Peyer's patch (tissue), 4 donors: ENCODE data around the gene MAPT. TPM values are rescaled to one million over a fixed set of nuclear protein-coding genes. Genes with fewer than 3 reads are reported as not detected.
"Not testable (repeated sequence)": the region's sequence is repeated elsewhere in the genome, so short reads cannot be mapped to it uniquely, and the experiment has no call there.

Experiments used
- DNase-seq, 3 donors: peaks; one replicate each; pipeline ENCODE4 v3.0.0-alpha.2; 2017 to 2019
- H3K27ac ChIP-seq, 4 donors: fragments of 200-600 bp; sonication (generic); one replicate each; pipeline ENCODE4 v1.5.1; 2016 to 2019
- H3K27me3 ChIP-seq, 2 donors: fragments of 200-600 bp; sonication (generic); one replicate each; pipeline ENCODE4 v1.5.1; 2019
- H3K36me3 ChIP-seq, 3 donors: fragments of 200-600 bp; sonication (generic); one replicate each; pipeline ENCODE4 v1.5.1; 2016 to 2019
- H3K4me1 ChIP-seq, 4 donors: fragments of 200-600 bp; sonication (generic); one replicate each; pipeline ENCODE4 v1.5.1; 2016 to 2019
- H3K4me3 ChIP-seq, 4 donors: fragments of 200-600 bp; sonication (generic); 1 replicate in 3 of 4; 2 replicates in 1 of 4; pipeline ENCODE4 v1.5.1; 2016 to 2019; ENCODE audit warnings: mild to moderate bottlenecking in 1 of 4
- H3K9me3 ChIP-seq, 4 donors: fragments of 200-600 bp; sonication (generic); one replicate each; pipeline ENCODE4 v1.5.1; 2016 to 2019; ENCODE audit warnings: mild to moderate bottlenecking in 1 of 4
- POLR2A ChIP-seq, 2 donors: fragments of 450-650 bp; IDR thresholded peaks; one replicate each; pipeline ENCODE4 v1.5.1; 2017; ENCODE audit warnings: antibody characterized with exemption in 2 of 2, mild to moderate bottlenecking in 2 of 2, moderate library complexity in 2 of 2
- total RNA-seq, 4 donors: library from RNA; depleted of rRNA; stranded (reverse); fragments of >200 nt; gene quantifications; one replicate each; pipeline ENCODE4 v1.1.0, GENCODE V29; 2016
- TF ChIP-seq, protein P1 (sequence below), 6 experiments: fragments of 450-650 bp in 4 of 6; fragments of 200-600 bp in 2 of 6; sonication (generic) in 1 of 6; IDR thresholded peaks; one replicate each; pipeline ENCODE4 v1.5.1; 2017 to 2019; ENCODE audit warnings: antibody characterized with exemption in 6 of 6, mild to moderate bottlenecking in 3 of 6, moderate library complexity in 1 of 6

MAPT gene
- total RNA-seq, 4 donors from 2014 or later = 0.35 to 1.6 (median 0.94) TPM; not detected in 1

GRCh38 chr17:45953561-45953960, 59.2 kb downstream of the MAPT start:
- Histone ChIP-seq H3K9me3 (no peaks in the 10 kb centered on the region), H3K27me3 (peaks cover 0 to 7% of the 10 kb centered on the region in 2 donors), H3K4me1 (no peaks in the 10 kb centered on the region), H3K4me3 (no peak overlapping the region), H3K27ac (no peak overlapping the region), H3K36me3 (no peaks in the 10 kb centered on the region)
- TF ChIP-seq, protein P1, sequence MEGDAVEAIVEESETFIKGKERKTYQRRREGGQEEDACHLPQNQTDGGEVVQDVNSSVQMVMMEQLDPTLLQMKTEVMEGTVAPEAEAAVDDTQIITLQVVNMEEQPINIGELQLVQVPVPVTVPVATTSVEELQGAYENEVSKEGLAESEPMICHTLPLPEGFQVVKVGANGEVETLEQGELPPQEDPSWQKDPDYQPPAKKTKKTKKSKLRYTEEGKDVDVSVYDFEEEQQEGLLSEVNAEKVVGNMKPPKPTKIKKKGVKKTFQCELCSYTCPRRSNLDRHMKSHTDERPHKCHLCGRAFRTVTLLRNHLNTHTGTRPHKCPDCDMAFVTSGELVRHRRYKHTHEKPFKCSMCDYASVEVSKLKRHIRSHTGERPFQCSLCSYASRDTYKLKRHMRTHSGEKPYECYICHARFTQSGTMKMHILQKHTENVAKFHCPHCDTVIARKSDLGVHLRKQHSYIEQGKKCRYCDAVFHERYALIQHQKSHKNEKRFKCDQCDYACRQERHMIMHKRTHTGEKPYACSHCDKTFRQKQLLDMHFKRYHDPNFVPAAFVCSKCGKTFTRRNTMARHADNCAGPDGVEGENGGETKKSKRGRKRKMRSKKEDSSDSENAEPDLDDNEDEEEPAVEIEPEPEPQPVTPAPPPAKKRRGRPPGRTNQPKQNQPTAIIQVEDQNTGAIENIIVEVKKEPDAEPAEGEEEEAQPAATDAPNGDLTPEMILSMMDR (IDR thresholded peaks at IDR 0.05) = no peak
- no peak for TF ChIP-seq POLR2A (IDR thresholded peaks at IDR 0.05)
- DNase-seq = no peak

DNA sequence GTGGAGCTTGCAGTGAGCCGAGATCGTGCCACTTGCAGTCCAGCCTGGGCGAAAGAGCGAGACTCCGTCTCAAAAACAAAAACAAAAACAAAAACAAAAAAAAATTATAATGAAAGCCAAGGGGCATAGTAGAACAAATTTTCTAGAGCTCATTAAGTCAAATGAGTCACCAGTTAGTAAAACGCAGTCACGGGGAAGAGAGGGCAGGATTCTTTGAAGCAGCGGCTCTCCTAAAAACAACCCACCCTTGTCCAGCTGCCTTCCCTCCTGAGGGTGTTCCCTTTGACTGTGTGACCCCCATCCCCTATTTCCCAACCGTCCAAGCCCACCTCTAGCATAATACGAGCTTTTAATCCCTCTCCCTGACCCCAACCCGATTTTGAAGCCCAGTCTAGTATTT, 60.6 kb downstream of the MAPT start:
- Histone ChIP-seq H3K4me1 (no peaks in the 10 kb centered on the region), H3K4me3 (no peak overlapping the region), H3K27ac (no peak overlapping the region), H3K36me3 (no peaks in the 10 kb centered on the region), H3K27me3 (peaks cover 0 to 3% of the 10 kb centered on the region in 2 donors), H3K9me3 (no peaks in the 10 kb centered on the region)
- TF ChIP-seq, protein P1 (IDR thresholded peaks at IDR 0.05) = no peak
- TF ChIP-seq POLR2A (IDR thresholded peaks at IDR 0.05) = no peak
- DNase-seq = no peak

GRCh38 chr17:45955326-45955725, 61.0 kb downstream of the MAPT start:
- no peaks in the 10 kb centered on the region for H3K27me3 ChIP-seq
- H3K9me3 ChIP-seq = no peaks in the 10 kb centered on the region
- no peak for TF ChIP-seq POLR2A (IDR thresholded peaks at IDR 0.05)
- no peak overlapping the region for H3K27ac ChIP-seq
- no peaks in the 10 kb centered on the region for H3K36me3 ChIP-seq
- no peak for DNase-seq
- H3K4me1 ChIP-seq = no peaks in the 10 kb centered on the region
- no peak overlapping the region for H3K4me3 ChIP-seq

- no peak for TF ChIP-seq POLR2A (IDR thresholded peaks at IDR 0.05)
- TF ChIP-seq, protein P1 (IDR thresholded peaks at IDR 0.05) = no peak
- H3K9me3 ChIP-seq = no peaks in the 10 kb centered on the region
- no peaks in the 10 kb centered on the region for H3K27me3 ChIP-seq
- H3K4me1 ChIP-seq = no peaks in the 10 kb centered on the region
- no peaks in the 10 kb centered on the region for H3K36me3 ChIP-seq
- H3K27ac ChIP-seq = no peak overlapping the region
- no peak overlapping the region for H3K4me3 ChIP-seq
- DNase-seq = no peak
These were observed 61.7 kb downstream of the MAPT start for GRCh38 chr17:45956090-45956489.

DNA sequence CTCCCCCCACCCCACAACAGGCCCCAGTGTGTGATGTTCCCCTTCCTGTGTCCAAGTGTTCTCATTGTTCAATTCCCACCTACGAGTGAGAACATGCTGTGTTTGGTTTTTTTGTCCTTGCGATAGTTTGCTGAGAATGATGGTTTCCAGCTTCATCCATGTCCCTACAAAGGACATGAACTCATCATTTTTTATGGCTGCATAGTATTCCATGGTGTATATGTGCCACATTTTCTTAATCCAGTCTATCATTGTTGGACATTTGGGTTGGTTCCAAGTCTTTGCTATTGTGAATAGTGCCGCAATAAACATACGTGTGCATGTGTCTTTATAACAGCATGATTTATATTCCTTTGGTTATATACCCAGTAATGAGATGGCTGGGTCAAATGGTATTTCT, 62.4 kb downstream of the MAPT start:
- not testable (repeated sequence) for DNase-seq, H3K36me3 ChIP-seq, H3K27ac ChIP-seq

DNA sequence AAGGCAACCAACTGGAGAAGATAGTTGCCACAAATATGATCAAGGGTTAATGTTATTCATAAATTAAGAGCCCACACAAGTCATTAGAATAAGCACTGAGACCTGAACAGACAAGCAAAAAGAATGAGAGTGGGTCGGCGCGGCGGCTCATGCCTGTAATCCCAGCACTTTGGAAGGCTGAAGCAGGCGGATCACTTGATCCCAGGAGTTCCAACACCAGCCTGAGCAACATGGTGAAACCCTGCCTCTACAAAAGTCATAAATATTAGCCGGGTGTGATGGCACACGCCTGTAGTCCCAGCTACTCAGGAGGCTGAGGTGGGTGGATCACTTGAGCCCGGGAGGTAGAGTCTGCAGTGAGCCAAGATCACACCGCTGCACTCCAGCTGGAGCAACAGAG, 64.0 kb downstream of the MAPT start:
- Histone ChIP-seq H3K9me3 (no peaks in the 10 kb centered on the region), H3K4me3 (no peak overlapping the region), H3K27me3 (no peaks in the 10 kb centered on the region), H3K36me3 (no peaks in the 10 kb centered on the region), H3K4me1 (no peaks in the 10 kb centered on the region), H3K27ac (no peak overlapping the region)
- TF ChIP-seq POLR2A (IDR thresholded peaks at IDR 0.05) = no peak
- TF ChIP-seq, protein P1 (IDR thresholded peaks at IDR 0.05) = no peak
- no peak for DNase-seq

More for the DNA sequence above, 62.4 kb downstream of the MAPT start:
- H3K4me1 ChIP-seq, H3K4me3 ChIP-seq, H3K27me3 ChIP-seq, H3K9me3 ChIP-seq: not testable (repeated sequence)

DNA sequence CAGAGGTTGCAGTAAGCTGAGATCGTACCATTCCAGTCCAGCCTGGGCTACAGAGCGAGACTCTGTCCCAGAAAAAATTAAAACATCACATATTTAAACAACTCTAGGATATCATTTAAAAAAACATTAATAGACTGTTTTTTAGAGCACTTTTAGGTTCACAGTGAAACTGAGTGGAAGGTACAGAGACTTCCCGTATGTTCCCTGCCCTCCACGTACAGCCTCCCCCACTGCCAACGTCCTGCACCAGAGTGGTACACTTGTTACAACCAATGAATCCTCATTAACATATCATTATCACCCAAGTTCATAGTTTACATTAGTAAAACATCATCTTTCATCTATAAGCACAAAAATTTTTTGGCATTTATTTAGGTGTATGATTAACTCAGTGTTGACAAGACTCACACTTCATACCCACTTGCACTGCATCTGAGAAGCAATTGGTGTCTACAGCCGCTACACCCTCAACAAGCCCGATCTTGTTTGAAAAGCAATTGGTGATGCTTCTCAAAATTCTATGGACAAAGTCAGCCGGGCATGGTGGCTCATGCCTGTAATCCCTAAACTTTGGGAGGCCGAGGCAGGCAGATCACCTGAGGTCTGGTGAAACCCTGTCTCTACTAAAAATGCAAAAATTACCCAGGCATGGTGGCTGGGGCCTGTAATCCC, 64.8 kb downstream of the MAPT start:
- no peak for DNase-seq
- Histone ChIP-seq H3K27me3 (no peaks in the 10 kb centered on the region), H3K9me3 (no peaks in the 10 kb centered on the region), H3K27ac (no peak overlapping the region), H3K36me3 (no peaks in the 10 kb centered on the region), H3K4me3 (no peak overlapping the region), H3K4me1 (no peaks in the 10 kb centered on the region)
- TF ChIP-seq, protein P1 (IDR thresholded peaks at IDR 0.05) = no peak
- TF ChIP-seq POLR2A (IDR thresholded peaks at IDR 0.05) = no peak
